H1 (cell line): Measurements from ENCODE around the gene TUT7. TPM values are rescaled to one million over a fixed set of nuclear protein-coding genes. Genes with fewer than 3 reads are reported as not detected.

Source experiments
- CHD2 ChIP-seq: IDR thresholded peaks from 2 replicates; pipeline ENCODE4 v1.6.1; 2012; ENCODE audit warnings: low read length, improper control_type of control experiment
- CHD7 ChIP-seq: fragments of 300-600 bp; sonication (generic); IDR thresholded peaks from 2 replicates; pipeline ENCODE4 v1.7.1; 2012; ENCODE audit warnings: low read length, moderate library complexity, mild to moderate bottlenecking, inconsistent platforms; ENCODE audit not compliant: insufficient replicate concordance
- EP300 ChIP-seq, 2 experiments: IDR thresholded peaks; 1 replicate in 1 of 2; 2 replicates in 1 of 2; pipeline ENCODE4 v1.6.1; 2011 to 2012; ENCODE audit warnings: low read depth in 2 of 2, low read length in 2 of 2, mild to moderate bottlenecking in 2 of 2, borderline replicate concordance in 1 of 2, inconsistent platforms in 1 of 2, moderate library complexity in 1 of 2
- KDM1A ChIP-seq: fragments of 200-600, 300-600 bp; sonication (generic); IDR thresholded peaks from 2 replicates; pipeline ENCODE4 v1.7.1; 2016; ENCODE audit warnings: mild to moderate bottlenecking, low read length, borderline replicate concordance
- KDM4A ChIP-seq: IDR thresholded peaks from one replicate; pipeline ENCODE4 v1.7.1; 2012; ENCODE audit warnings: low read depth, mild to moderate bottlenecking, moderate library complexity, low read length, inconsistent platforms; ENCODE audit not compliant: severe bottlenecking
- MAX ChIP-seq: IDR thresholded peaks from 2 replicates; pipeline ENCODE4 v1.6.1; 2012; ENCODE audit warnings: inconsistent platforms
- PHF8 ChIP-seq: fragments of 200-600 bp; sonication (generic); conservative IDR thresholded peaks from 2 replicates; pipeline ENCODE4 v1.7.1; 2012; ENCODE audit warnings: low read depth, mild to moderate bottlenecking, inconsistent platforms, low read length, moderate library complexity
- RXRA ChIP-seq: IDR thresholded peaks from 2 replicates; pipeline ENCODE4 v1.6.1; 2011; ENCODE audit warnings: low read depth, mild to moderate bottlenecking, low read length, moderate library complexity; ENCODE audit not compliant: insufficient read depth
- SIRT6 ChIP-seq: IDR thresholded peaks from one replicate; pipeline ENCODE4 v1.7.1; 2012; ENCODE audit warnings: low read length, inconsistent platforms
- SRF ChIP-seq: IDR thresholded peaks from 2 replicates; pipeline ENCODE4 v1.6.1; 2011; ENCODE audit warnings: mild to moderate bottlenecking, low read depth, low read length, moderate library complexity
- polyA plus RNA-seq, 7 experiments: library from polyadenylated mRNA; depleted of rRNA in 3 of 7; stranded (reverse) in 5 of 7; unstranded in 2 of 7; fragments of >200 nt in 5 of 7; fragments of 200-250 nt in 2 of 7; gene quantifications; 1 replicate in 5 of 7; 2 replicates in 1 of 7; 4 replicates in 1 of 7; pipeline versions ENCODE4 v1.2.1 to v1.2.3, GENCODE V29; 2011 to 2013; ENCODE audit warnings: missing spikeins in 2 of 7, mixed read lengths in 2 of 7
- total RNA-seq: library from RNA; stranded (reverse); fragmentation: NEBNext Ultra II Directional; extraction: Animal tissue kit (Norgen Biotek cat#: 25700); gene quantifications from 2 replicates; pipeline ENCODE4 v1.2.1, GENCODE V29; 2021

The TUT7 gene
- total and polyA plus RNA-seq, 2 of the 8 experiments (the other 6 are each of a cell fraction or from before 2014, with no cell fraction given), result 4.8 to 19.3 TPM

GRCh38 chr9:86340356-86341006, 13.7 kb downstream of the TUT7 start (continued):
- TF ChIP-seq CHD7, result no peak
- TF ChIP-seq EP300 (IDR thresholded peaks at IDR 0.05; ENCODE audit: borderline replicate concordance in 1 of 2, low read depth in 2 of 2, low read length in 2 of 2), result no peak
- no peak for TF ChIP-seq RXRA
- no peak for TF ChIP-seq PHF8
- no peak for TF ChIP-seq SRF
- no peak for TF ChIP-seq SIRT6
- no peak for TF ChIP-seq MAX
- no peak for TF ChIP-seq KDM4A
- TF ChIP-seq KDM1A, result no peak
- no peak for TF ChIP-seq CHD2
